ENCODE measurements around the gene TOLLIP.
"Not testable (repeated sequence)": the region's sequence is repeated elsewhere in the genome, so short reads cannot be mapped to it uniquely, and the experiment has no call there.

TOLLIP gene

GRCh38 chr11:1309498-1310317 lies at the start of gene TOLLIP:
TSS of gene TOLLIP (minus strand) at chr11:1309632. CDS start at chr11:1309498, 134 bp downstream.
- Histone ChIP-seq H4K20me1 (peaks cover 37 to 45% (median 44%) of the 10 kb centered on the region in 11 experiments), H3K36me3 (peaks cover 8 to 31% (median 17%) of the 10 kb centered on the region in 11 experiments; a peak in 20 of 22 replicates), H3K4me3 (peak within 1 kb of the TSS; percentile 76 to 99 (median 93)), H3K4me1 (peaks cover 62 to 66% (median 64%) of the 10 kb centered on the region in 10 experiments), H3K27me3 (no peaks in the 10 kb centered on the region), H3K27ac (peak within 1 kb of the TSS; percentile 82 to 97 (median 91)), H3K9me3 (replicated peaks in 1 of 11) (peaks cover 20 to 45% (median 26%) of the 10 kb centered on the region in 11 experiments; a peak in 21 of 22 replicates), H3K9ac (peak within 1 kb of the TSS; percentile 89 to 94 (median 93)), H3K4me2 (peak within 1 kb of the TSS; percentile 93 to 100 (median 98))
- no peak for TF ChIP-seq Cebpa-rat (IDR thresholded peaks at IDR 0.05)

- H3K4me2 ChIP-seq; H3K36me3 ChIP-seq; H4K20me1 ChIP-seq; H3K27me3 ChIP-seq; H3K9ac ChIP-seq; H3K27ac ChIP-seq; H3K4me3 ChIP-seq; H3K9me3 ChIP-seq (replicated peaks in 1 of 11): not testable (repeated sequence)
- H3K4me1 ChIP-seq: peaks cover 0 to 21% (median 20%) of the 10 kb centered on the region in 10 experiments; a peak in 15 of 20 replicates
Measured at GRCh38 chr11:1358931-1359330, 49.5 kb upstream of the TOLLIP start.

DNA sequence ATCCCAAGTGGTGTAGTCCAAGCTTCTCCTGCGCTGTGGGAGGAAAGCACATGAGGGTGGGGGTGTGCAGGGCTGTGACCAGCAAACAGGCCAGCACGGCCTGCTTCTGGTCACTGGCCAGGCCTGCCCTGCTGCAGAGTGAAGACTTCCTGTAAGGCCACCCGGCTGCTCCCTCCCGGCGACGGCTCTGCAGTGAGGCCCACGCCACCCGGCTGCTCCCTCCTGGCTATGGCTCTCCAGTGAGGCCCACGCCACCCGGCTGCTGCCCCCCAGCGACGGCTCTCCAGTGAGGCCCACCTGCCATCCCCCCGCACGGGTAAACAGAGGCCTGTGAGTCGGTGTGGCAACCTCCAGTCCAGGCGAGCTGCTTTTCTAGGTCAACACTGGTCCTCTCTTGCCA lies 48.9 kb upstream of the TOLLIP start:
- H4K20me1 ChIP-seq: no peaks in the 10 kb centered on the region
- H3K36me3 ChIP-seq: no peaks in the 10 kb centered on the region
- H3K9ac ChIP-seq: no peak overlapping the region
- H3K4me1 ChIP-seq: peaks cover 0 to 19% (median 15%) of the 10 kb centered on the region in 10 experiments; a peak in 15 of 20 replicates
- no peak for TF ChIP-seq Cebpa-rat (IDR thresholded peaks at IDR 0.05)
- peak overlapping the region in 8 of 11 experiments; percentile 0 to 28 (median 18); a peak in 7 of 22 replicates for H3K4me2 ChIP-seq
- peaks cover 0 to 5% (median 0%) of the 10 kb centered on the region in 11 experiments; a peak in 1 of 22 replicates for H3K9me3 ChIP-seq (replicated peaks in 1 of 11)
- no peak overlapping the region for H3K27ac ChIP-seq
- H3K4me3 ChIP-seq: no peak overlapping the region
- no peaks in the 10 kb centered on the region for H3K27me3 ChIP-seq

DNA sequence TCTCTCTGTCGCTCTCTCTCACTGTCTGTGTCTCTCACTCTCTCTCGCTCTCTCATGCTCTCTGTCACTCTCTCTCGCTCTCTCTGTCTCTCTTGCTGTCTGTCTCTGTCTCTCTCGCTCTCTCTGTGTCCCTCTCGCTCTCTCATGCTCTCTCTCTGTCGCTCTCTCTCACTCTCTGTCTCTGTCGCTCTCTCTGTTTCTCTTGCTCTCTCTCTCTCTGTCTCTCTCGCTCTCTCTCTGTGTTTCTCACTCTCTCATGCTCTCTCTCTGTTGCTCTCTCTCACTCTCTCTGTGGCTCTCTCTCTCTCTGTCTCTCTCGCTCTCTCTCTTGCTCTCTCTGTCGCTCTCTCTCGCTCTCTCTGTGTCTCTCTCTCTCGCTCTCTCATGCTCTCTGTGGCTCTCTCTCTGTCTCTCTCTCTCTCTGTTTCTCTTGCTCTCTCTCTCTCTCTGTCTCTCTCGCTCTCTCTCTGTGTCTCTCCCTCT lies 47.1 kb upstream of the TOLLIP start:
- no peak for TF ChIP-seq Cebpa-rat (IDR thresholded peaks at IDR 0.05)

DNA sequence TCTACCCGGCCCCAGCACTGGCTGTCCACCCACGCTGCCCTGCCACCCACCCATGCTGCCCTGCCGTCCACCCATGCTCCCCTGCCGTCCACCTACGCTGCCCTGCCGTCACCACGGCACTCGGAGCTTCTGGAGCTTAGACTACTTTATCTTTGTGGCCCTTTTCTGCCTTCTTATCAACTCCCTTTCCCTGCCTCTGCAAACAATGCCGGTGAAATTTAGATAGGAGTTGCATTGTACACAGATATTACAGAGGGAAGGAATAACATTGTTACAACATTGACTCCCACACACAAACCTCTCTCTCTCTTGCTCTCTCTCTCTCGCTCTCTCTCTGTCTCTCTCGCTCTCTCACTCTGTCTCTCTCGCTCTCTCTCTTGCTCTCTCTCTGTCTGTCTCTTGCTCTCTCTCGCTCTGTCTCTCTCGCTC lies 46.6 kb upstream of the TOLLIP start:
- no peaks in the 10 kb centered on the region for H3K9me3 ChIP-seq (replicated peaks in 1 of 11)
- TF ChIP-seq Cebpa-rat (IDR thresholded peaks at IDR 0.05): no peak
- no peak overlapping the region for H3K4me2 ChIP-seq
- H3K4me1 ChIP-seq: peaks cover 0 to 10% (median 8%) of the 10 kb centered on the region in 10 experiments; a peak in 10 of 20 replicates
- no peak overlapping the region for H3K27ac ChIP-seq
- no peaks in the 10 kb centered on the region for H4K20me1 ChIP-seq
- H3K9ac ChIP-seq: no peak overlapping the region
- H3K36me3 ChIP-seq: no peaks in the 10 kb centered on the region
- H3K4me3 ChIP-seq: no peak overlapping the region
- H3K27me3 ChIP-seq: no peaks in the 10 kb centered on the region

More for the DNA sequence above, 47.1 kb upstream of the TOLLIP start:
- Histone ChIP-seq H3K36me3 (no peaks in the 10 kb centered on the region), H3K27ac (no peak overlapping the region), H3K4me3 (no peak overlapping the region), H3K9ac (0 out of 22 replicates have a peak overlapping the region, but pooled peaks of 1 of the 11 experiments have one; percentile 10), H3K4me2 (no peak overlapping the region), H3K27me3 (no peaks in the 10 kb centered on the region), H4K20me1 (no peaks in the 10 kb centered on the region), H3K4me1 (peaks cover 0 to 10% (median 7%) of the 10 kb centered on the region in 10 experiments; a peak in 10 of 20 replicates), H3K9me3 (replicated peaks in 1 of 11) (no peaks in the 10 kb centered on the region)

GRCh38 chr11:1354125-1354938 lies 44.9 kb upstream of the TOLLIP start:
- peaks cover 0 to 16% (median 10%) of the 10 kb centered on the region in 10 experiments; a peak in 10 of 20 replicates for H3K4me1 ChIP-seq
- H3K9me3 ChIP-seq (replicated peaks in 1 of 11): no peaks in the 10 kb centered on the region
- no peaks in the 10 kb centered on the region for H3K27me3 ChIP-seq
- no peaks in the 10 kb centered on the region for H4K20me1 ChIP-seq
- no peaks in the 10 kb centered on the region for H3K36me3 ChIP-seq
- no peak overlapping the region for H3K4me2 ChIP-seq
- no peak overlapping the region for H3K4me3 ChIP-seq
- H3K27ac ChIP-seq: no peak overlapping the region
- TF ChIP-seq Cebpa-rat (IDR thresholded peaks at IDR 0.05): no peak
- H3K9ac ChIP-seq: no peak overlapping the region

DNA sequence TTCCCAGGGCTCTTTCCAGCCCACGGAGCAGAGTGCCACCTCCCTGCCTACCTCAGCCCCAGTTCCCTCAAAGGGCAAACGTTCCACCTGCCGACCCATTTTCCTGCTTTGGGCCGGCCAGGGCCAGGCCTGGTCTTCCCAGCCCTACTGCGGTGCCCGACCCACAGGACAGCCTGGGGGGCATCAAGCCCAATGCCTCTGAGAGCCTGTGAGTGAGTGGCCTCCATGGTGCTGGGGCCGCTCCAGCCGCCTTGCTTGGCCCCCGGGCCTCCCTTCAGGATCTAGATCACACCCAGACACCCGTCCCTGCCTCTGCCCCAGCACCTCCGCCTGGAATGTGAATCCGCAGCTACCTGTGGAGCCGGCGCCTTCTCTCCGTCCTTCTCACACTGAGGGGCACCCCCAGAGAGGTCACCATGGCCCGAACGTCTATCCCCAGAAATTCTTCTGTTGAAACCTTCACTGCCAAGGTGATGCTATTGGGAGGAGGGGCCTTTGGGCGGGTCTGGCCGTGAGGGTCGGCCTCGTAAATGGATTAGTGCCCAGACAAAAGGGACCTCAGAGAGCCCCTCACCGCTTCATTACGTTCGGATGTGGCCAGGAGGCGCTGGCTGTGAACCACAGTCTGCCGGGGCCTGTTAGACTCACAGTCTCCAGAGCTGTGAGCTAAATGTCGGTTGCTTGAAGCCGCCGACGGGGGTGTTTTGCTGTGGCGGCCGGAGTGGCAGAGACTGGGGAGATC lies 44.1 kb upstream of the TOLLIP start:
- H3K4me2 ChIP-seq: no peak overlapping the region
- H3K36me3 ChIP-seq: no peaks in the 10 kb centered on the region
- H3K9ac ChIP-seq: no peak overlapping the region
- H3K4me3 ChIP-seq: no peak overlapping the region
- H3K9me3 ChIP-seq (replicated peaks in 1 of 11): no peaks in the 10 kb centered on the region
- H3K4me1 ChIP-seq: peaks cover 0 to 18% (median 10%) of the 10 kb centered on the region in 10 experiments; a peak in 10 of 20 replicates
- no peak for TF ChIP-seq Cebpa-rat (IDR thresholded peaks at IDR 0.05)
- H3K27ac ChIP-seq: no peak overlapping the region
- H4K20me1 ChIP-seq: no peaks in the 10 kb centered on the region
- H3K27me3 ChIP-seq: no peaks in the 10 kb centered on the region

DNA sequence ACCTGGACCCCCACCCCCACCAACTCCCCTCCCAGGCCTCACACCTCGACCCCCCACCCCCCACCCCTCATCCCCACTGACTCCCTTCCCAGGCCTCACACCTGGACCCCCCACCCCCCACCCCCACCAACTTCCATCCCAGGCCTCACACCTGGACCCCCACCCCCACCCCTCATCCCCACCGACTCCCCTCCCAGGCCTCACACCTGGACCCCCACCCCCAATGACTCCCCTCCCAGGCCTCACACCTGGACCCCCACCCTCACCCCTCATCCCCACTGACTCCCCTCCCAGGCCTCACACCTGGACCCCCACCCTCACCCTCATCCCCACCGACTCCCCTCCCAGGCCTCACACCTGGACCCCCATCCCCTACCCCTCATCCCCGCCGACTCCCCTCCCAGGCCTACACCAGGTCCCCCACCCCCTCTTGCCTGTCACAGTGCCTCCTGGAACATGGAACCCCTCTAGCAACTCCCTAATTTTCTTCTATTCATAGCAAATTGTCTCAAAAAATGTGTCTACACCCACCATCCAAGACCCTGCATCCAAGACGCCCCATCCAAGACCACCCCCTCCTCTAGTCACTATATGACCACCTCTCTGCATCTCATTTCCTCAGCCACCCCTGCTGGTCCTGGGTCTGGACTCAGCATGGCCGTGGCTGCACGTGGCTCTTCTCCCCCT lies 43.4 kb upstream of the TOLLIP start:
- H3K9me3 ChIP-seq (replicated peaks in 1 of 11): no peaks in the 10 kb centered on the region
- H4K20me1 ChIP-seq: no peaks in the 10 kb centered on the region
- H3K9ac ChIP-seq: no peak overlapping the region
- H3K27ac ChIP-seq: no peak overlapping the region
- no peaks in the 10 kb centered on the region for H3K27me3 ChIP-seq
- no peak overlapping the region for H3K4me3 ChIP-seq
- no peak for TF ChIP-seq Cebpa-rat (IDR thresholded peaks at IDR 0.05)
- peaks cover 0 to 14% (median 4%) of the 10 kb centered on the region in 10 experiments; a peak in 10 of 20 replicates for H3K4me1 ChIP-seq
- H3K4me2 ChIP-seq: no peak overlapping the region
- no peaks in the 10 kb centered on the region for H3K36me3 ChIP-seq
